ENCODE results near the gene LINC00632. TPM values are rescaled to one million over a fixed set of nuclear protein-coding genes. Genes with fewer than 3 reads are reported as not detected.

Gene LINC00632
- total RNA-seq, 2 donors from 2014 or later = 168 to 247 TPM

DNA sequence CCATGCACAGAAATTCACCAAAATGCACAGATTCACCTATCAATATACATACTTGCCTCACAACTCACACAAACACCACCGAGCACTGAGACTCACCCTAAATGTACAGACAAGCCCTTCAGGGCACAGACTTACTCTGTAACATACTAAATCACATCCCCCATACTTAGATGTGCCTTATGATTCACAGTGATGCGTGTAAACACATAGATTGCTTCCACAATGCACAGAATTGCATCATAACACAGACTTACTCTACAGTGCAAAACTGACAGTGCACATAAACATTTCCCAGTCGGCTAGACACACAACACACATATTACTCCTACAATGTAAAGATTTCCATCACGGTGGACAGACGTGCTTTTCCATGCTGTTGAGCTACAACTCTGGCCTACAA, 6.2 kb downstream of the LINC00632 start:
- Mint-ChIP-seq H3K4me3 (no peak overlapping the region), H3K4me1 (peaks cover 11% of the 10 kb centered on the region), H3K27me3 (ENCODE audit: insufficient read depth) (peaks cover under 1% of the 10 kb centered on the region), H3K9me3 (no peaks in the 10 kb centered on the region), H3K27ac (no peak overlapping the region), H3K36me3 (ENCODE audit: low read depth) (no peaks in the 10 kb centered on the region)
- H3K4me1 ChIP-seq (ENCODE audit: control insufficient read depth, insufficient read depth, low read length) = no peaks in the 10 kb centered on the region
- TF ChIP-seq, protein P1, sequence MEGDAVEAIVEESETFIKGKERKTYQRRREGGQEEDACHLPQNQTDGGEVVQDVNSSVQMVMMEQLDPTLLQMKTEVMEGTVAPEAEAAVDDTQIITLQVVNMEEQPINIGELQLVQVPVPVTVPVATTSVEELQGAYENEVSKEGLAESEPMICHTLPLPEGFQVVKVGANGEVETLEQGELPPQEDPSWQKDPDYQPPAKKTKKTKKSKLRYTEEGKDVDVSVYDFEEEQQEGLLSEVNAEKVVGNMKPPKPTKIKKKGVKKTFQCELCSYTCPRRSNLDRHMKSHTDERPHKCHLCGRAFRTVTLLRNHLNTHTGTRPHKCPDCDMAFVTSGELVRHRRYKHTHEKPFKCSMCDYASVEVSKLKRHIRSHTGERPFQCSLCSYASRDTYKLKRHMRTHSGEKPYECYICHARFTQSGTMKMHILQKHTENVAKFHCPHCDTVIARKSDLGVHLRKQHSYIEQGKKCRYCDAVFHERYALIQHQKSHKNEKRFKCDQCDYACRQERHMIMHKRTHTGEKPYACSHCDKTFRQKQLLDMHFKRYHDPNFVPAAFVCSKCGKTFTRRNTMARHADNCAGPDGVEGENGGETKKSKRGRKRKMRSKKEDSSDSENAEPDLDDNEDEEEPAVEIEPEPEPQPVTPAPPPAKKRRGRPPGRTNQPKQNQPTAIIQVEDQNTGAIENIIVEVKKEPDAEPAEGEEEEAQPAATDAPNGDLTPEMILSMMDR (conservative IDR thresholded peaks at IDR 0.05) = no peak
- no peak for DNase-seq
- 83 to 100% methylated on average over 1 to 5 of the region's 5 CpGs for WGBS, 2 experiments (ENCODE audit: insufficient coverage in 1 of 2, insufficient read length in 1 of 2)
- no peaks in the 10 kb centered on the region for H3K36me3 ChIP-seq (ENCODE audit: control insufficient read depth, insufficient read depth, low read length)
- H3K9me3 ChIP-seq (ENCODE audit: control insufficient read depth, low read length) = no peaks in the 10 kb centered on the region
- no peak overlapping the region for H3K9ac ChIP-seq (ENCODE audit: extremely low read depth, low read length, poor library complexity, severe bottlenecking)
- H3K27ac ChIP-seq (ENCODE audit: low read depth, low read length) = no peak overlapping the region
- H3K27me3 ChIP-seq (ENCODE audit: control insufficient read depth, insufficient read depth, low read length, poor library complexity, severe bottlenecking) = no peaks in the 10 kb centered on the region
- H3K4me3 ChIP-seq (ENCODE audit: low read length) = no peak overlapping the region

DNA sequence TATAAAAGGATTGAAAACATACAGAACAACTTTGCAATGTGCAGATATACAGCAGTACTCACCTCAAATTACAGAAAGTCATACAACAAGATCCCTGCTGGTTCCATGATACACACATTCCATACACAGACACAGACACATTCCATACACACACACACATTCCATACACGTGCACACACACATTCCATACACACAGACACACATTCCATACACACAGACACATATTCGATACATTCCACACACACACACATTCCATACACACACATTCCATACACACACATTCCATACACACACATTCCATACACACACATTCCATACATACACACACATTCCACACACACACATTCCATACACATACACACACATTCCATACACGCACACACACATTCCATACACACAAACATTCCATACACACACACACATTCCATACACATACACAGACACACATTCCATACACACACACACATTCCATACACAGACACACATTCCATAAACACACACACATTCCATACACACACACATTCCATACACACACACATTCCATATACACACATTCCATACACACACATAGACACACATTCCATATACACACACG, 13.7 kb downstream of the LINC00632 start:
- Mint-ChIP-seq H3K27ac (no peak overlapping the region), H3K4me3 (no peak overlapping the region), H3K27me3 (ENCODE audit: insufficient read depth) (no peaks in the 10 kb centered on the region), H3K4me1 (no peaks in the 10 kb centered on the region), H3K9me3 (no peaks in the 10 kb centered on the region), H3K36me3 (ENCODE audit: low read depth) (no peaks in the 10 kb centered on the region)
- no peaks in the 10 kb centered on the region for H3K36me3 ChIP-seq (ENCODE audit: control insufficient read depth, insufficient read depth, low read length)
- no peak overlapping the region for H3K4me3 ChIP-seq (ENCODE audit: low read length)
- no peaks in the 10 kb centered on the region for H3K4me1 ChIP-seq (ENCODE audit: control insufficient read depth, insufficient read depth, low read length)
- TF ChIP-seq, protein P1 (conservative IDR thresholded peaks at IDR 0.05) = no peak
- no peaks in the 10 kb centered on the region for H3K27me3 ChIP-seq (ENCODE audit: control insufficient read depth, insufficient read depth, low read length, poor library complexity, severe bottlenecking)
- 43 to 71% methylated on average over 2 to 4 of the region's 4 CpGs for WGBS, 2 experiments (ENCODE audit: insufficient coverage in 1 of 2, insufficient read length in 1 of 2)
- H3K9me3 ChIP-seq (ENCODE audit: control insufficient read depth, low read length) = peaks cover 7% of the 10 kb centered on the region
- peak overlapping the region; percentile 70 for H3K27ac ChIP-seq (ENCODE audit: low read depth, low read length)
- DNase-seq = no peak
- no peak overlapping the region for H3K9ac ChIP-seq (ENCODE audit: extremely low read depth, low read length, poor library complexity, severe bottlenecking)

DNA sequence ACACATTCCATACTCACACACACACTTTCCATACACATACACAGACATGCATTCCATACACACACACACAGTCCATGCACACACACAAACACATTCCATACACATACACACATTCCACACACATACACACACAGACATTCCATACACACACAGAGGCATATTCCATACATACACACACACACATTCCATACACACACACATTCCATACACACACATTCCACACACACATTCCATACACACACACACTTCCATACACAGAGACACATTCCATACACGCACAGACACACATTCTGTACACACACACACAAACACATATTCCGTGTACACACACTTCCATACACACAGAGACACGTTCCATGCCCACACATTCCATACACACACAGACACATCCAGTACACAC, 14.8 kb downstream of the LINC00632 start:
- no peaks in the 10 kb centered on the region for H3K4me1 ChIP-seq (ENCODE audit: control insufficient read depth, insufficient read depth, low read length)
- Mint-ChIP-seq H3K9me3 (no peaks in the 10 kb centered on the region), H3K36me3 (ENCODE audit: low read depth) (no peaks in the 10 kb centered on the region), H3K27ac (no peak overlapping the region), H3K4me3 (no peak overlapping the region), H3K27me3 (ENCODE audit: insufficient read depth) (no peaks in the 10 kb centered on the region), H3K4me1 (no peaks in the 10 kb centered on the region)
- no peak for DNase-seq
- no peaks in the 10 kb centered on the region for H3K36me3 ChIP-seq (ENCODE audit: control insufficient read depth, insufficient read depth, low read length)
- H3K9me3 ChIP-seq (ENCODE audit: control insufficient read depth, low read length) = peaks cover 7% of the 10 kb centered on the region
- no peak overlapping the region for H3K9ac ChIP-seq (ENCODE audit: extremely low read depth, low read length, poor library complexity, severe bottlenecking)
- no peaks in the 10 kb centered on the region for H3K27me3 ChIP-seq (ENCODE audit: control insufficient read depth, insufficient read depth, low read length, poor library complexity, severe bottlenecking)
- TF ChIP-seq, protein P1 (conservative IDR thresholded peaks at IDR 0.05) = no peak
- H3K4me3 ChIP-seq (ENCODE audit: low read length) = no peak overlapping the region
- H3K27ac ChIP-seq (ENCODE audit: low read depth, low read length) = peak overlapping the region; percentile 49
- 80 to 91% methylated on average over 1 to 3 of the region's 3 CpGs for WGBS, 2 experiments (ENCODE audit: insufficient coverage in 1 of 2, insufficient read length in 1 of 2)

All from endodermal cell (in vitro differentiated cells).